H9 (cell line): ENCODE results near the gene ZFP91. TPM values are rescaled to one million over a fixed set of nuclear protein-coding genes. Genes with fewer than 3 reads are reported as not detected.

Experiments
- DNase-seq: peaks from one replicate; pipeline ENCODE4 v3.0.0-alpha.2; 2017
- H2AFZ ChIP-seq: one replicate; pipeline ENCODE4 v1.6.1; 2013; ENCODE audit warnings: mild to moderate bottlenecking, low read length, control low read depth, moderate library complexity
- H2AK5ac ChIP-seq: 2 replicates; pipeline ENCODE4 v1.6.1; 2013; ENCODE audit warnings: low read length, control low read depth, mixed read lengths; ENCODE audit not compliant: insufficient read length
- H2BK120ac ChIP-seq: one replicate; pipeline ENCODE4 v1.6.1; 2013; ENCODE audit warnings: low read depth, mild to moderate bottlenecking, low read length, control low read depth, inconsistent platforms; ENCODE audit not compliant: poor library complexity, severe bottlenecking
- H2BK12ac ChIP-seq: 2 replicates; pipeline ENCODE4 v1.6.1; 2013; ENCODE audit warnings: low read length, control low read depth, mixed read lengths, low read depth; ENCODE audit not compliant: insufficient read length
- H2BK15ac ChIP-seq: 2 replicates; pipeline ENCODE4 v1.6.1; 2013; ENCODE audit warnings: low read depth, low read length, control low read depth
- H2BK20ac ChIP-seq: one replicate; pipeline ENCODE4 v1.6.1; 2013; ENCODE audit warnings: low read depth, mild to moderate bottlenecking, low read length, control low read depth, inconsistent platforms; ENCODE audit not compliant: poor library complexity, severe bottlenecking
- H2BK5ac ChIP-seq: 2 replicates; pipeline ENCODE4 v1.6.1; 2013; ENCODE audit warnings: low read length, control low read depth, mixed read lengths; ENCODE audit not compliant: insufficient read length
- H3K14ac ChIP-seq: 2 replicates; pipeline ENCODE4 v1.6.1; 2013; ENCODE audit warnings: low read length, control low read depth; ENCODE audit not compliant: insufficient read depth
- H3K18ac ChIP-seq: 2 replicates; pipeline ENCODE4 v1.6.1; 2013; ENCODE audit warnings: low read depth, mild to moderate bottlenecking, mixed read lengths, low read length, control low read depth; ENCODE audit not compliant: insufficient read length
- H3K23ac ChIP-seq: 2 replicates; pipeline ENCODE4 v1.6.1; 2013; ENCODE audit warnings: low read length, control low read depth, mixed read lengths, low read depth; ENCODE audit not compliant: insufficient read length
- H3K23me2 ChIP-seq: 2 replicates; pipeline ENCODE4 v1.6.1; 2013; ENCODE audit warnings: low read depth, mild to moderate bottlenecking, mixed read lengths, low read length, control low read depth; ENCODE audit not compliant: insufficient read length, poor library complexity, severe bottlenecking
- H3K27ac ChIP-seq: 2 replicates; pipeline ENCODE4 v1.5.1; 2013; ENCODE audit warnings: low read length, control low read depth, mixed read lengths, low read depth; ENCODE audit not compliant: insufficient read length
- H3K27me3 ChIP-seq: 2 replicates; pipeline ENCODE4 v1.6.1; 2013; ENCODE audit warnings: low read length, control low read depth, inconsistent platforms; ENCODE audit not compliant: insufficient read depth
- H3K4ac ChIP-seq: 2 replicates; pipeline ENCODE4 v1.6.1; 2013; ENCODE audit warnings: low read depth, mild to moderate bottlenecking, control low read depth, inconsistent platforms, low read length, moderate library complexity
- H3K4me1 ChIP-seq: 2 replicates; pipeline ENCODE4 v1.6.1; 2013; ENCODE audit warnings: low read length, control low read depth, inconsistent platforms; ENCODE audit not compliant: insufficient read depth
- H3K4me2 ChIP-seq: 2 replicates; pipeline ENCODE4 v1.6.1; 2013; ENCODE audit warnings: low read length, control low read depth, mixed read lengths; ENCODE audit not compliant: insufficient read length, insufficient read depth
- H3K56ac ChIP-seq: 2 replicates; pipeline ENCODE4 v1.6.1; 2013; ENCODE audit warnings: low read depth, mild to moderate bottlenecking, mixed read lengths, low read length, control low read depth; ENCODE audit not compliant: insufficient read length
- H3K79me1 ChIP-seq: 2 replicates; pipeline ENCODE4 v1.6.1; 2013; ENCODE audit warnings: low read depth, mild to moderate bottlenecking, moderate library complexity, low read length, control low read depth, inconsistent platforms; ENCODE audit not compliant: insufficient read depth, poor library complexity, severe bottlenecking
- H3K79me2 ChIP-seq: 2 replicates; pipeline ENCODE4 v1.6.1; 2013; ENCODE audit warnings: low read length, control low read depth, inconsistent platforms; ENCODE audit not compliant: insufficient read depth
- H3K9ac ChIP-seq: 2 replicates; pipeline ENCODE4 v1.6.1; 2013; ENCODE audit warnings: low read length, control low read depth, mixed read lengths; ENCODE audit not compliant: insufficient read length; ENCODE audit errors: extremely low read depth
- H3K9me3 ChIP-seq: one replicate; pipeline ENCODE4 v1.6.1; 2013; ENCODE audit warnings: low read depth, low read length, inconsistent platforms; ENCODE audit not compliant: control insufficient read depth
- H3T11ph ChIP-seq: one replicate; pipeline ENCODE4 v1.6.1; 2013; ENCODE audit warnings: mild to moderate bottlenecking, low read length, control low read depth, inconsistent platforms
- H4K20me1 ChIP-seq: one replicate; pipeline ENCODE4 v1.6.1; 2013; ENCODE audit not compliant: control insufficient read depth, insufficient read length, insufficient read depth
- H4K5ac ChIP-seq: 2 replicates; pipeline ENCODE4 v1.6.1; 2013; ENCODE audit warnings: low read depth, mild to moderate bottlenecking, mixed read lengths, low read length, control low read depth; ENCODE audit not compliant: insufficient read length
- H4K8ac ChIP-seq: replicated peaks from 2 replicates; pipeline ENCODE4 v1.6.1; 2013; ENCODE audit warnings: low read length, control low read depth, mixed read lengths, low read depth; ENCODE audit not compliant: insufficient read length
- H4K91ac ChIP-seq: 2 replicates; pipeline ENCODE4 v1.6.1; 2013; ENCODE audit warnings: low read depth, mild to moderate bottlenecking, moderate library complexity, mixed read lengths, low read length, control low read depth; ENCODE audit not compliant: insufficient read length
- H3K27ac Mint-ChIP-seq, 3 experiments: 2 replicates in 2 of 3; 3 replicates in 1 of 3; pipeline ENCODE4 v1.8.0; 2020 to 2021; ENCODE audit warnings: mixed read lengths in 3 of 3, mild to moderate bottlenecking in 1 of 3, moderate library complexity in 1 of 3
- H3K27me3 Mint-ChIP-seq: 2 replicates; pipeline ENCODE4 v1.8.0; 2021; ENCODE audit warnings: low read depth, mild to moderate bottlenecking, moderate library complexity, mixed read lengths
- H3K36me3 Mint-ChIP-seq, 3 experiments: 2 replicates in 2 of 3; 3 replicates in 1 of 3; pipeline ENCODE4 v1.8.0; 2020 to 2021; ENCODE audit warnings: low read depth in 3 of 3, mixed read lengths in 3 of 3; ENCODE audit not compliant: insufficient read depth in 1 of 3
- H3K4me1 Mint-ChIP-seq, 2 experiments: 2 replicates each; pipeline ENCODE4 v1.8.0; 2020; ENCODE audit warnings: mixed read lengths in 2 of 2
- H3K4me3 Mint-ChIP-seq, 2 experiments: 2 replicates in 1 of 2; 3 replicates in 1 of 2; pipeline ENCODE4 v1.8.0; 2020 to 2021; ENCODE audit warnings: mild to moderate bottlenecking in 2 of 2, mixed read lengths in 2 of 2, moderate library complexity in 1 of 2
- H3K9me3 Mint-ChIP-seq, 2 experiments: 2 replicates in 1 of 2; 3 replicates in 1 of 2; pipeline ENCODE4 v1.8.0; 2020; ENCODE audit warnings: mild to moderate bottlenecking in 2 of 2, mixed read lengths in 2 of 2, moderate library complexity in 1 of 2
- CTCF ChIP-seq: fragments of 200-600 bp; sonication (generic); conservative IDR thresholded peaks from 3 replicates; pipeline ENCODE4 v1.8.0; 2021; ENCODE audit warnings: antibody characterized with exemption, mild to moderate bottlenecking
- total RNA-seq: library from RNA; stranded (reverse); gene quantifications from 2 replicates; pipeline ENCODE4 v1.2.1, GENCODE V29; 2021

The ZFP91 gene
- total RNA-seq, 1 experiment from 2014 or later: 32.9 TPM

GRCh38 chr11:58564231-58564630, 14.6 kb upstream of the ZFP91 start:
- Mint-ChIP-seq H3K4me1 (no peaks in the 10 kb centered on the region), H3K27me3 (no peaks in the 10 kb centered on the region; the same call in 1 of the 2 replicates), H3K36me3 (0 out of 7 replicates have a peak, but pooled peaks cover 0 to 3% (median 0%) of the 10 kb centered on the region in 3 experiments), H3K27ac (no peak overlapping the region), H3K9me3 (no peaks in the 10 kb centered on the region), H3K4me3 (no peak overlapping the region)
- no peak overlapping the region for H2BK12ac ChIP-seq
- H3K14ac ChIP-seq: no peak overlapping the region
- H3K4me2 ChIP-seq: no peak overlapping the region
- no peaks in the 10 kb centered on the region for H3K4me1 ChIP-seq
- H3K79me1 ChIP-seq: no peaks in the 10 kb centered on the region
- no peaks in the 10 kb centered on the region for H4K20me1 ChIP-seq
- H3K23ac ChIP-seq: no peak overlapping the region
- no peak overlapping the region for H3K9ac ChIP-seq
- H2AK5ac ChIP-seq: no peak overlapping the region
- H3K79me2 ChIP-seq: no peaks in the 10 kb centered on the region
- H3K27me3 ChIP-seq: no peaks in the 10 kb centered on the region
- no peak overlapping the region for H3K18ac ChIP-seq
- no peaks in the 10 kb centered on the region for H3K23me2 ChIP-seq
- DNase-seq: no peak
- H2BK15ac ChIP-seq: no peak overlapping the region
- no peak overlapping the region for H4K5ac ChIP-seq
- H2AFZ ChIP-seq: no peak overlapping the region
- no peak for TF ChIP-seq CTCF
- H4K8ac ChIP-seq: no peak overlapping the region
- H4K91ac ChIP-seq: no peak overlapping the region
- H3K56ac ChIP-seq: no peak overlapping the region
- H2BK5ac ChIP-seq: no peak overlapping the region
- H3K4ac ChIP-seq: no peak overlapping the region
- H2BK120ac ChIP-seq: no peak overlapping the region
- no peak overlapping the region for H3K27ac ChIP-seq
- H3T11ph ChIP-seq: no peak overlapping the region
- H3K9me3 ChIP-seq: no peaks in the 10 kb centered on the region
- no peak overlapping the region for H2BK20ac ChIP-seq
